GM12891 (cell line): Measurements from ENCODE around the gene BMF.

Experiments
- DNase-seq: peaks from one replicate; pipeline ENCODE4 v3.0.0; 2011; ENCODE audit warnings: low spot score; ENCODE audit not compliant: insufficient read length
- FAIRE-seq: peaks from 2 replicates; lab custom pipeline; 2011; peaks lifted over from hg19 to GRCh38; lab: Jason Lieb, UNC
- PAX5 ChIP-seq: IDR thresholded peaks from 2 replicates; pipeline ENCODE4 v1.6.1; 2011; ENCODE audit warnings: low read length, moderate library complexity, mild to moderate bottlenecking; ENCODE audit not compliant: insufficient read depth, severe bottlenecking
- POLR2A ChIP-seq: IDR thresholded peaks from 2 replicates; pipeline ENCODE4 v1.6.1; 2011; ENCODE audit warnings: low read depth, low read length, control low read depth
- POLR2AphosphoS5 ChIP-seq: IDR thresholded peaks from 2 replicates; pipeline ENCODE4 v1.6.1; 2011; ENCODE audit warnings: low read depth, low read length, control low read depth
- POU2F2 ChIP-seq: IDR thresholded peaks from 2 replicates; pipeline ENCODE4 v1.6.1; 2011; ENCODE audit warnings: low read depth, mild to moderate bottlenecking, control low read depth, low read length, moderate library complexity
- SPI1 ChIP-seq: IDR thresholded peaks from 2 replicates; pipeline ENCODE4 v1.6.1; 2011; ENCODE audit warnings: low read depth, low read length, control low read depth
- TAF1 ChIP-seq: IDR thresholded peaks from 2 replicates; pipeline ENCODE4 v1.6.1; 2011; ENCODE audit warnings: low read depth, low read length, control low read depth

The BMF gene

DNA sequence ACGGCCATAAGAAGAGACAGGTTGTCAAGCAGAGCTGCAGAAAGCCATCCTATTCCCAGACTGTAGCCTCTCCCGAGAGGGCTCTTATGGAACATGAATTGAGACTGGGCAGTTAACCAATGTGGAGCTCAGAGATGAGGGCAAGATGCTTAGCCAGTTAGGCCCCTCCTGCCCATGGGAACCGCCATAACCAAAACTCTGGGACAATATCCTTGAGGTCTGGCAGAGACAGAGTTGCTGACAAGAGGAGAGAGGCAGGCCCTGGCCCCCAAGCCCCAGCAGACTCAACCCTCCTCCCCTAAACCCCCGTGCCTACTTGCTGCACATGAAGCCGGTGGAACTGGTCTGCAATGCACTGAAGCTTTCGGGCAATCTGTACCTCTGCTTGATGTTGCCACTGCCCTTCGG lies 4.8 kb downstream of the BMF start:
- TF ChIP-seq PAX5 (no peak), POLR2AphosphoS5 (no peak), SPI1 (no peak), POLR2A (no peak), POU2F2 (no peak), TAF1 (no peak)
- DNase-seq (no peak), FAIRE-seq (no peak)

DNA sequence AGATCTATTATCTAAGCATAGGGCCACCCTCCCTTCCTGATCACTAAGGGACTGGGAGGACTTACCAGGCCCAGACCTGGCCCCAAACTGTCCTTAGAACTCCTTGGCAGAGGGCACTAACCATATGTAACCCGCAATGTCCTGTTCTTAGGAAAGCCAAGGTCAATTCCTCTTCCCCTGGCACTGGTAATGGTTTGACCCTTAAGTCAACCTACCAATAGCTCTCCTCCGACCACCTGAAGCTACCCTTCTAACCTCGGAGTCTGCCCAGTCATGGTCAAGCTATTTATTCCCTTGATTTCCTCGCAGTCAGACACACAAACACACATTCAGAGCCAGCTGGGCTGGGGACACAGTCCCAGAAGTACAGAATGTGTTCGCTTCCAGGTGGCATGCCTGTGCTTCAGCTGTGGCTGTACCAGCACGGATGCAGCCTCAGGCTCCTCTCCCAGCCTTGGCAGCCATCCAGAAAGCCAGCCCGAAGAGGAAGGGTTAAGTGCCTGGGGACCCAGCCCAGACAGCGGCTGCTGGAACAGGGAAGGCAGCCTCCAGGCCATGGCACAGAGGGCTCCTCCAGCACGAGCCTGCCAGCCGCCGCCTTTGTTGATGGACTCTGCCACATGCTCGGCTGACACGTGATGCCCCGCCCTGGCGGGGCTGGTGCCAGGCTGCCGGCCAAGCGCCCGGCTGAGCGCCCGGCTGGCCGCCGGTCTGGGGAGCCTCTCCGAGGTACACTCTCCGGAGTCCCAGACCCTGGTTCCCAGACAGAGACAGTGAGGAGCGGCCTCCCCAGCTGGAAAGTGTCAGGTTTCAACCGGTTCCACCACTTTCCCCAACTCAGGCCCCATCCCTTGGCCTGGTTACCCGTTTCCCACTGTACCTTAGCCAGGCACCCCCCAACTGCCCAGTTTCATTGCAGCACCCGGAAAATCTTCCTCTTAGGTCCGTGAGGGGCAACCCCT lies 5.5 kb downstream of the BMF start:
- peak; percentile 67 for FAIRE-seq
- TF ChIP-seq TAF1 (no peak), PAX5 (no peak), POU2F2 (no peak), POLR2AphosphoS5 (no peak), SPI1 (no peak), POLR2A (no peak)
- DNase-seq, result no peak

DNA sequence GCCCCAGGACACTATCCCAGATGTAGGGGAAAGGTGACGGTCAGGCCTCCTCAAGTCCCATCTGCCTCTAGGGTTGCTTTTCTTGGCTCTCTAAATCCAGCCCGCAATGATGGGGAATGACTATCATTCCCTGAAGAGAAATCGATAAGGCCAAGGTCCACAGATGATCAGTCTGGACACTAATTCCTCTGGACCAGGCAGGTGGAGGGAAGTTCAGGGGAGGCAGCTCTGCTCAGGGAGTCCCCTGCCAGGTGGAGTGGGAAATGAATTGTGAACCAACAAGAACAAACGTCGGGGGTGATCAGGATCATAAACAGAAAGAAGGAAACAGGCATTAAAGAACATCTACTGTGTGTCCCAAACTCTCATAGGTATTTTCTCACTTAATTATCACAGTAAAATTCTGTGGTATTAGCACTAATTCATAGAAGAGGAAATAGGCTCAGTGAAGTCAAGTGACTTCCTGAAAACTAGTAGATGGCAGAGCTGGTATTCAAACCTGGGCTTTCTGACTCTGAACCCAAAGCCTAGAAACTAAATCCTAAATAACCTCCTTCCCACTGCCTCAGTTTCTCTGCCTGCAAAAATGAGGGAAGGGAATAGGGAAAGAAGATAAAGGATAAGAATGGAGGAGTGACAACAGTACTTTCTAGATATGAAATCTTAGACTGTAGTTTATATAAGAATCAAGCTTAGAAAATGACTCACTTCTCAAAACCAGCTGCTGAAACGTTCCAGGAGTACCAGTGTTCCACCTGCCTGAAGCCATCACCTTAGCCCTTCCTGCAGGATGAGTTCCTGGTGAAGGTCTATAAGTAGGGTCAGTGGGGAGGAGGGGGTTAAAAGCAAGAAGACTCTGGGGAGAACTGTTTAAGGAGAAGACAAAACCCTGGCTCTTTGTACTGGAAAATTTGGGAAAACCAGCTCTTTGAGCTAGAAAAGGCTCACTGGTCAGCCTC lies 7.5 kb downstream of the BMF start:
- FAIRE-seq (peak; percentile 47), DNase-seq (no peak)
- TF ChIP-seq POLR2AphosphoS5 (no peak), TAF1 (no peak), SPI1 (peak; percentile 58; the same call in 1 of the 2 replicates), PAX5 (no peak), POLR2A (no peak), POU2F2 (no peak)

DNA sequence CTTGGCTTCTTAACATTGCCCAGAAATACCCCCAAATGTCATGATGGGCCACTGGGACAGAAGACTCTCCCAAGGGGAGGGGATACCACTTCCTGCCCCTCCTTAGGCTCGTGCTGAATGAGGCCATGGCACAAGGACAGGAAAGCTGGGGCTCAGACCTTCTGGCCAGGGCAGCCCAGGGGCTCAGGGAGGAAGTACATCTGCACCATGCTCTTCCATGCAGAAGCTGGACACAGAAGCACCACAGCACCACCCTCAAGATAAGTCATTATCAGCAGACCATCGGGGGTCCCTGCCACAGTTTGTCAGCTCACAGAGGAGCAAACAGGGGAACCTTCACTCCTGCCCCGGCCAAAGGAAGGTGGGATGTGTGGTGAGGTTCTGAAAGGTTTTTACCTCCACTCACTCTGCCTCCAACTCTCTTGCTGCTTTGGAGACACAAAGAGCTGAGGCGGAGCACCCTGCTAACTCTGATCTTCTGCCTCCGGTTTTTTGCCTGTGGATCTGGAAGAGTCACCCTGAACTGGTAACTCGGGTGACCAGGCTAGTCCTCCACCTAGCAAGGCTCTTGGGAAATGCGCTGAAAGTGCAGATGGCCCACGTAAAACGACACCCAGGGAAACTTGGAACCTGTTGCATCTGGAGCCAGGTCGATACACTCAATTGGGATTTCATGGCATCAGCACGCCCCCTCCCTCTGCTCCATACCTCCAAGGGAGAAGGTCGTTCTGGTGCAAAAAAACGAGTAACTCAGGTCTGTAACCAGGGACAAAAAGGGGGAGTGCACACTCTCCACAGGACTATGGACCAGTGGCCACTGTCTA lies 8.3 kb downstream of the BMF start:
- DNase-seq (no peak), FAIRE-seq (peak; percentile 9)
- TF ChIP-seq POLR2AphosphoS5 (no peak), PAX5 (no peak), SPI1 (peak; percentile 59), TAF1 (no peak), POLR2A (no peak), POU2F2 (no peak)

DNA sequence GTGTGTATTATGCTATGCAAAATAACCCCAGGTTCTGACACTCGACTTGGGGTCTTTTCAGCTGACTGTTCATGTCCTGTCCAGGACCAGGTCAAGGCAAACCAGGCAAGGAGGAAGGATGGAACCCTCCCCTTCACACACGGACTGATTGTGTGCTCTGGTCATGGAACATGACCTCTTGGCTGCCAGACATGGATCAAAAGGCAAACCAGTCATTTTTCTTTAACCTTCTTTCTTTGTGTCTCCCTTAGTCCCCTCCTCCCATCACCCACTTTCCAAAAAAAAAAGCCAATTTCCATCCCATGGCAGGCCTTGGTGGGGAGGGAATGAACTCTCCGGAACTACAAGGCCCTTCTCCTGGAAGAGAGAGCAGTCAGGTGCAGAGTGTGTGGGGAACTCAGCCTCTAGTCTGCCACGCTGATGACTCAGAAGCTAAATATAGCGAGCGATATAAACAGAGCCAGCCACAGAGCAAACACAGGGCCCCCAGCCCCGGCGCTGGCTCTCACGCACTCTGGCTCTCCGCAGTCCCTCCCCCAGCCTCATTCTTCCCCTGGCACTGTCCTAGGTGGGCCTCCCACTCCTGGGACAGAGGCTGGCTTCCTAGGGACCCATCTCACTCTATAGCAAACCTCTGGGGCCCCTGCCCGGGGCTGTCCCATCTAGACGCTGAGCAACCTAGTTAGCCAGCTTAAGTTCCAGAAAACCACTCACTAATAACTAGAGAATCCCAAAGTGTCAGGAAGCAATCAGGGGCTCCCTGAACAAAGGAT lies 10.0 kb downstream of the BMF start:
- peak; percentile 95 for TF ChIP-seq POU2F2
- TF ChIP-seq PAX5, result peak; percentile 41
- peak; percentile 96 for TF ChIP-seq TAF1
- peak; percentile 90 for TF ChIP-seq POLR2A
- TF ChIP-seq POLR2AphosphoS5, result peak; percentile 76
- TF ChIP-seq SPI1, result peak; percentile 69
- DNase-seq (peak; percentile 80), FAIRE-seq (peak; percentile 92)

DNA sequence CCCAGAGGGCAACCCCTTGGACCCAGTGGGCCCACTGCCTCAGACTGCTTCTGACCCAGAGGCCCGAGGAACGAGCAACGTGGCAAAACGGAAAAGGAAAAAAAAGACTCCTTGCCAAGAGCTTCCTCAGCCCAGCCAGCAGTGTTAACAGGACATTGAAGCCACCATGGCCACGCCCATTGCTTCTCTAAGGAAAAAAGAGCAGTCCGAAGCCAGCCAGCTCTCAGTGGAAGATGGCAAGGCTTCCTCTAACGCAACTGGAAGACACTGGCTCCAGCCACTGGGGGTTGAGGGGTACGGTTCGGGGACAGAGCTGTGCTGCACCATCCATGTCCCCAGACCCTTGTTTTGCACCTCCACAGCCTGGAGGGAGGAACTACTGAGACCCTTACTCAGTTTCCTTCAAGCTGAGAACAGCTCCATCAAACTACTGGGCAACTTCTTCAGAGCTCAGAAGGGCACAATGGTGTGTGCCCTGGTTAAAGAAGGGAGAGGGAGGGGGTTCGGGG lies 10.7 kb downstream of the BMF start:
- DNase-seq (no peak), FAIRE-seq (no peak)
- TF ChIP-seq POLR2AphosphoS5, result no peak

DNA sequence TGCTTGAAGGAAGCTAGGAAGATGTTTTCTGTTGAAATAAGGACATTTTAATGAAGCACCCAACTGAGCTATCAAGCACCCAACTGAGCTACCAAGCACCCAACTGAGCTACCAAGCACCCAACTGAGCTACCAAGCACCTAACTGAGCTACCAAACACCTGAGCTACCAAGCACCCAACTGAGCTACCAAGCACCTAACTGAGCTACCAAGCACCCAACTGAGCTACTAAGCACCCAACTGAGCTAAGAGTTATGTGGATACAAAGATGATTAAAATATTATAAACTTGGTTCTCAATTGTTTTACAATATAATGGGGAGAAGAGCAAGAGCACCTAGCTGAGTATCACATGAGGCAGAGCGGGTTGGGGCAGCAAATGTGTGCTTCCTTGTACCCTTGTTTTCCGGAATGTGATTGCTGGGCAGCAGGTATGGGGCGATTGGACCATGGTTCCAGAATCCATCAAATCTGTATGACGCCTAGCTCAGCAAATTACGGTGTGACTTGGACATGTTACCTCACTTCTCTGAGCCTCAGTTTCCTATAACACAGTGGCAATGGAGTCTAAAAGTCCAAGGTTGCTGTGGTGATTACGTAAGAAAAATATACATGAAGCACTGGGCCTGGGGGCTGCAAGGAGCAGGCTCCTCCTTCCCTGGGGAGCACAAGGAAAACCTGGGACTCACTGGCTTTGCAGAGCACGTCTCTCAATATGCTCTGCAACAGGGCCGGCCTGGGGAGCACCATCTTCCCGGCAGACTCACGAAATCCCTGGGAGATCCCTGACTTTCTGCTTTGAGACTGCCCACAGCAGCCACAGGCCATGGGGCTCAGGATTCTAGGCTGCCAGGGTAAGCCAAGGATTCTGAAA lies 11.3 kb downstream of the BMF start:
- FAIRE-seq (peak; percentile 66), DNase-seq (no peak)
- TF ChIP-seq PAX5, result no peak
